ENCODE results near the gene GNAL. TPM values are rescaled to one million over a fixed set of nuclear protein-coding genes. Genes with fewer than 3 reads are reported as not detected.

GNAL gene
- total and polyA plus RNA-seq, 10 donors: 0.74 to 5.7 (median 3.0) TPM

GRCh38 chr18:11780042-11780441, 91.0 kb downstream of the GNAL start:
- Histone ChIP-seq H3K4me3 (no peak overlapping the region), H3K27ac (no peak overlapping the region), H3K4me1 (no peaks in the 10 kb centered on the region), H3K9me3 (no peaks in the 10 kb centered on the region), H3K36me3 (no peaks in the 10 kb centered on the region), H3K27me3 (replicated peaks in 1 of 7) (peaks cover 0 to 5% (median 0%) of the 10 kb centered on the region in 7 donors)
- no peak for DNase-seq
- 73 to 87% (median 82%) methylated on average over 5 of the region's 5 CpGs for WGBS, 5 donors
- intact Hi-C loops (cut with DNase I; ENCODE audit: low total_unique reads): no loop called here
- TF ChIP-seq POLR2AphosphoS5 (IDR thresholded peaks at IDR 0.05): no peak
- no peak for TF ChIP-seq POLR2A (IDR thresholded peaks at IDR 0.05)
- TF ChIP-seq, protein P1, sequence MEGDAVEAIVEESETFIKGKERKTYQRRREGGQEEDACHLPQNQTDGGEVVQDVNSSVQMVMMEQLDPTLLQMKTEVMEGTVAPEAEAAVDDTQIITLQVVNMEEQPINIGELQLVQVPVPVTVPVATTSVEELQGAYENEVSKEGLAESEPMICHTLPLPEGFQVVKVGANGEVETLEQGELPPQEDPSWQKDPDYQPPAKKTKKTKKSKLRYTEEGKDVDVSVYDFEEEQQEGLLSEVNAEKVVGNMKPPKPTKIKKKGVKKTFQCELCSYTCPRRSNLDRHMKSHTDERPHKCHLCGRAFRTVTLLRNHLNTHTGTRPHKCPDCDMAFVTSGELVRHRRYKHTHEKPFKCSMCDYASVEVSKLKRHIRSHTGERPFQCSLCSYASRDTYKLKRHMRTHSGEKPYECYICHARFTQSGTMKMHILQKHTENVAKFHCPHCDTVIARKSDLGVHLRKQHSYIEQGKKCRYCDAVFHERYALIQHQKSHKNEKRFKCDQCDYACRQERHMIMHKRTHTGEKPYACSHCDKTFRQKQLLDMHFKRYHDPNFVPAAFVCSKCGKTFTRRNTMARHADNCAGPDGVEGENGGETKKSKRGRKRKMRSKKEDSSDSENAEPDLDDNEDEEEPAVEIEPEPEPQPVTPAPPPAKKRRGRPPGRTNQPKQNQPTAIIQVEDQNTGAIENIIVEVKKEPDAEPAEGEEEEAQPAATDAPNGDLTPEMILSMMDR (IDR thresholded peaks at IDR 0.05 in 8 of 11, conservative IDR thresholded peaks at IDR 0.05 in 3 of 11): no peak

DNA sequence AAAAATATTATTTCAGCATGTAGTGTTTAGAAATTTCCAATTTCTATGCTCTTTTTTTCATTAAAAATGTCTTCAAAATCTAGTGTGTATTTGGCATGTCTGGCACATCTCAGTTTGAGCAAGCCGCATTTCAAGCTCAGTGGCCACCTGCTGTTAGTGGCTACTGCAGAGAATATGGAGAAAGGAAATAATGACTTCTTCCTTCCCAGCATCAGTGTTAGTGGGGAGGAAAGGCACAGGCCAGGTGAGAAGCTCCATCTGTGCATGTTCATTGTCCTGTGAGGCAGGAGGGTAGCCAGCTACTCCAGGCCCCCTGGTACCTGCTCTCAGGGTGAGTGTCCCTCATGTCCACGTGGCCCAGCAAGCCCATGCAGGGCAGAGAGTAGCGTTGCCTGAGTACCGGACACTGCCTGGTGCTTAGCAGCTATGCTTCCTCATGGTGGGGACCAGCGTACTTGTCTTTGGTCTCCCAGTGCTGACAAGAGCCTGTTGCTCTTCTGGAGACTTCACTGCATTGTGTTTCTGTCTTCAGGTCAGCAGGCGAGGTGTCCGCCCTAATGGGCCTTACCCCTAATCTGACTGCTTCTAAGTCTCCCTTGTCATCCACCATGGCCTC, 94.8 kb downstream of the GNAL start:
- H3K27me3 ChIP-seq (replicated peaks in 1 of 7): peaks cover 0 to 14% (median 0%) of the 10 kb centered on the region in 7 donors
- H3K27ac ChIP-seq: no peak overlapping the region
- DNase-seq: no peak
- H3K36me3 ChIP-seq: no peaks in the 10 kb centered on the region
- TF ChIP-seq POLR2A (IDR thresholded peaks at IDR 0.05): no peak
- TF ChIP-seq POLR2AphosphoS5 (IDR thresholded peaks at IDR 0.05): no peak
- TF ChIP-seq, protein P1 (IDR thresholded peaks at IDR 0.05 in 8 of 11, conservative IDR thresholded peaks at IDR 0.05 in 3 of 11): no peak
- H3K4me1 ChIP-seq: peaks cover 0 to 4% (median 0%) of the 10 kb centered on the region in 6 donors
- WGBS, 5 donors: 87 to 97% (median 90%) methylated on average over 7 of the region's 7 CpGs
- H3K9me3 ChIP-seq: no peaks in the 10 kb centered on the region
- intact Hi-C loops (cut with DNase I; ENCODE audit: low total_unique reads): no loop called here
- H3K4me3 ChIP-seq: no peak overlapping the region

DNA sequence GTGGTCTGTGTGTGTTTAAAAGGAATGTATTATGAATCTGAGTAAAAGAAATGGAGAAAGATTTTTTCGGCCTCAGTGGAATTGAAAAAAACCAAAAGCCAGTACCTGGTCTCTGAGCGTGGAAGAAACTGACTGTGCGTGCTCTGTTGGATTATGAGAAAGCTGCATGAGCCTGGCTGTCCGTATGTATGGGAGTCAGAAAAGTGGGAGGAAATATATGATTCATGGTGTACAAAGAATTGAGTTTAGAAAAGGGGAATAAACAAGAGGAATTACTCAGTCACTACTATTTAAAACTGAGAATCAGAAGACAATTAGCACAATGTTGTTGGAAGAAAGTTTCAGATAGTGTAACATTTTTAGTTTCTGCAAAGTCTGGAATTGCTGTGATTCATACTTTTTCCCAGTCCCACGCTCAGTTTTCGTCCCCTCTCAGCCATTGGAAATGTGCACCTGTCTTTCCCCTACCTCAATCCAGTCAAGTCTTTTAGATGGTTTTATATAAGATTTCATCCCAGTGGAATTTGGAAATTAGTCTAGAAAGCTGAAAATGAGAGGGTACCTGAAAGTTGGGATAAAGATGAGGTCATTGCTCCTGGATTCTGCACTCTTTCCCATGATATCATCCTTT, 95.7 kb downstream of the GNAL start:
- intact Hi-C loops (cut with DNase I; ENCODE audit: low total_unique reads): no loop called here
- 90 to 94% (median 91%) methylated on average over 6 of the region's 6 CpGs for WGBS, 5 donors
- no peaks in the 10 kb centered on the region for H3K36me3 ChIP-seq
- H3K9me3 ChIP-seq: no peaks in the 10 kb centered on the region
- no peak overlapping the region for H3K4me3 ChIP-seq
- TF ChIP-seq, protein P1 (IDR thresholded peaks at IDR 0.05 in 8 of 11, conservative IDR thresholded peaks at IDR 0.05 in 3 of 11): no peak
- TF ChIP-seq POLR2A (IDR thresholded peaks at IDR 0.05) (no peak), POLR2AphosphoS5 (IDR thresholded peaks at IDR 0.05) (no peak)
- H3K4me1 ChIP-seq: peaks cover 0 to 6% (median 0%) of the 10 kb centered on the region in 6 donors
- DNase-seq: no peak
- H3K27ac ChIP-seq: no peak overlapping the region
- H3K27me3 ChIP-seq (replicated peaks in 1 of 7): peaks cover 0 to 14% (median 0%) of the 10 kb centered on the region in 7 donors

DNA sequence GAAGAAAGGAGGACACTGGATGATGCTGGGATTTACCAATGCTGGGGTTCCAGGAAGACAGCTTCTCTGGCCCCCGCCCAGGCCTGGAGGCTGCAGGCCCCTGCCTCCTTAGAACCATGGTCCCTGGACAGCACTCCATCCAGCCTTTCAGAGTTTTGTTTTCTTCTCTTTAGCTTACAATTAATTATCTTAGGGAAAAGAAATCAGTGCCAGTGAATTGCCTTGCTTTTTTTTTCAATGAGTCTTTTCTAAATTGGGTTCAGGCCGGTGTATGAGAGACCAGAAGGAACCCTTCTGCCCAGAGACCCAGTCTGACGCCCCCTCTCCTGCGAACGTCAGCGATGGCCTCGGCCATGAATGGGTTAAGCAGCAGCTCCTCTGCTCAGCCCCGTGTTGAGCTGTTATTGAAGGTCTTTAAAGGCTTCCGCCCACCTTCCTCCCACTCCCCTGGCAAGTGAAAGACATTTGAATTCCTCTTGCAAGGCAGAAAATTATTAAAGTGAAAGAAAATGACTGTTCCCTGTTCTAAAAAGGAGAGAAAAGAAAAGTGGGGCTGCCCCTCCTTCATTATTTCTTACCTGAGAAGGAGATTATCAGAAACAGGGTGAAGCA, 96.5 kb downstream of the GNAL start:
- no peak for DNase-seq
- TF ChIP-seq POLR2A (IDR thresholded peaks at IDR 0.05): no peak
- TF ChIP-seq, protein P1 (IDR thresholded peaks at IDR 0.05 in 8 of 11, conservative IDR thresholded peaks at IDR 0.05 in 3 of 11): no peak
- no peak for TF ChIP-seq POLR2AphosphoS5 (IDR thresholded peaks at IDR 0.05)
- Histone ChIP-seq H3K9me3 (no peaks in the 10 kb centered on the region), H3K4me3 (no peak overlapping the region), H3K27ac (no peak overlapping the region), H3K27me3 (replicated peaks in 1 of 7) (peaks cover 0 to 14% (median 0%) of the 10 kb centered on the region in 7 donors), H3K36me3 (no peaks in the 10 kb centered on the region), H3K4me1 (peaks cover 0 to 9% (median 0%) of the 10 kb centered on the region in 6 donors)
- WGBS, 5 donors: 20 to 41% (median 28%) methylated on average over 9 of the region's 9 CpGs
- intact Hi-C loops (cut with DNase I; ENCODE audit: low total_unique reads): no loop called here

Data from spleen (tissue), 11 donors.